B cell (primary cell): ENCODE data around the gene ITPRIPL2. TPM values are rescaled to one million over a fixed set of nuclear protein-coding genes. Genes with fewer than 3 reads are reported as not detected.

Experiments used
- ATAC-seq: fragments of 200-7000 bp; cut with Tn5 transposase; one replicate; pipeline ENCODE4 v1.10.0; 2021; ENCODE audit warnings: low read depth, mild to moderate bottlenecking, moderate number of reproducible peaks, moderate library complexity
- CTCF ChIA-PET: fragments of 350-600 bp; sonication (Branson Sonifier 250); formaldehyde crosslinking; loops from one replicate; lab custom pipeline; 2021; ENCODE audit warnings: antibody characterized with exemption, inconsistent platforms; lab: Charles Lee
- POLR2A ChIA-PET: fragments of 350-600 bp; sonication (Branson Sonifier 250); formaldehyde crosslinking; loops from one replicate; lab custom pipeline; 2021; ENCODE audit warnings: antibody characterized with exemption; lab: Charles Lee
- DNase-seq: peaks from one replicate; pipeline ENCODE4 v3.0.0; 2013
- H2AFZ ChIP-seq: 2 replicates; pipeline ENCODE4 v1.6.1; 2012; ENCODE audit warnings: mild to moderate bottlenecking, low read depth, low read length; ENCODE audit not compliant: insufficient read depth, poor library complexity, severe bottlenecking
- H3K27ac ChIP-seq, 2 donors: 1 replicate in 1 of 2; 2 replicates in 1 of 2; pipeline ENCODE4 v1.5.1; 2012 to 2013; ENCODE audit warnings: low read length in 2 of 2, mild to moderate bottlenecking in 2 of 2, moderate library complexity in 1 of 2
- H3K27me3 ChIP-seq, 4 experiments: fragments of 200-600 bp in 1 of 4; sonication (generic) in 1 of 4; replicated peaks in 1 of 4; 1 replicate in 2 of 4; 2 replicates in 2 of 4; pipeline versions ENCODE4 v1.6.1 to v1.7.0; 2013 to 2016; ENCODE audit warnings: low read length in 3 of 4, mild to moderate bottlenecking in 2 of 4, mixed read lengths in 1 of 4, moderate library complexity in 1 of 4; ENCODE audit not compliant: insufficient read depth in 4 of 4, control insufficient read depth in 3 of 4; ENCODE audit errors: control extremely low read depth in 1 of 4
- H3K36me3 ChIP-seq, 2 experiments: replicated peaks in 1 of 2; 1 replicate in 1 of 2; 2 replicates in 1 of 2; pipeline versions ENCODE4 v1.6.1 to v1.7.1; 2013; ENCODE audit warnings: low read length in 1 of 2; ENCODE audit not compliant: insufficient read depth in 2 of 2, control insufficient read depth in 1 of 2; ENCODE audit errors: control extremely low read depth in 1 of 2, extremely low read depth in 1 of 2
- H3K4me1 ChIP-seq, 2 donors: fragments of 200-600 bp in 1 of 2; sonication (generic) in 1 of 2; 1 replicate in 1 of 2; 2 replicates in 1 of 2; pipeline versions ENCODE4 v1.5.1 to v1.6.1; 2013 to 2017; ENCODE audit warnings: low read length in 2 of 2; ENCODE audit not compliant: control insufficient read depth in 2 of 2, insufficient read depth in 2 of 2
- H3K4me2 ChIP-seq: replicated peaks from 2 replicates; pipeline ENCODE3; 2012; ENCODE audit warnings: mild to moderate bottlenecking, low read depth, low read length; ENCODE audit not compliant: poor library complexity, severe bottlenecking
- H3K4me3 ChIP-seq, 5 experiments: fragments of 200-600 bp in 1 of 5; sonication (generic) in 1 of 5; 1 replicate in 3 of 5; 2 replicates in 2 of 5; pipeline versions ENCODE4 v1.5.1 to v1.7.0; 2011 to 2016; ENCODE audit warnings: low read length in 4 of 5, mild to moderate bottlenecking in 4 of 5, low read depth in 2 of 5, control low read depth in 1 of 5, moderate library complexity in 1 of 5; ENCODE audit not compliant: insufficient read depth in 1 of 5; ENCODE audit errors: control extremely low read depth in 1 of 5, extremely low read depth in 1 of 5
- H3K79me2 ChIP-seq: fragments of 200-600 bp; sonication (generic); one replicate; pipeline ENCODE4 v1.6.0; 2016; ENCODE audit warnings: low read length; ENCODE audit not compliant: control insufficient read depth, insufficient read depth
- H3K9ac ChIP-seq: fragments of 200-600 bp; sonication (generic); 2 replicates; pipeline ENCODE4 v1.6.1; 2017; ENCODE audit warnings: mild to moderate bottlenecking, low read length, moderate library complexity
- H3K9me3 ChIP-seq, 3 donors: one replicate each; pipeline versions ENCODE4 v1.6.1 to v1.7.1; 2013; ENCODE audit warnings: low read length in 2 of 3; ENCODE audit not compliant: control insufficient read depth in 2 of 3, insufficient read depth in 1 of 3; ENCODE audit errors: control extremely low read depth in 1 of 3
- H4K20me1 ChIP-seq: 2 replicates; pipeline ENCODE4 v1.6.0; 2012; ENCODE audit warnings: mild to moderate bottlenecking, low read length; ENCODE audit not compliant: insufficient read depth, control insufficient read depth, poor library complexity, severe bottlenecking
- H3K27ac Mint-ChIP-seq: one replicate; pipeline ENCODE4 v1.8.0; 2021; ENCODE audit warnings: mixed read lengths
- H3K27me3 Mint-ChIP-seq: one replicate; pipeline ENCODE4 v1.8.0; 2021; ENCODE audit warnings: mixed read lengths
- H3K4me1 Mint-ChIP-seq: one replicate; pipeline ENCODE4 v1.8.0; 2021; ENCODE audit warnings: mixed read lengths
- H3K4me3 Mint-ChIP-seq: one replicate; pipeline ENCODE4 v1.8.0; 2021; ENCODE audit warnings: mixed read lengths
- H3K9me3 Mint-ChIP-seq: one replicate; pipeline ENCODE4 v1.8.0; 2022; ENCODE audit warnings: mixed read lengths; ENCODE audit not compliant: insufficient read depth
- CTCF ChIP-seq: fragments of 200-600 bp; IDR thresholded peaks from one replicate; pipeline ENCODE4 v1.8.0; 2022; ENCODE audit warnings: antibody characterized with exemption, mild to moderate bottlenecking
- EZH2 ChIP-seq: IDR thresholded peaks from 2 replicates; pipeline ENCODE4 v1.6.1; 2012; ENCODE audit warnings: borderline replicate concordance, low read depth, mild to moderate bottlenecking, moderate library complexity, low read length; ENCODE audit not compliant: insufficient read depth, poor library complexity, severe bottlenecking
- WGBS: methylation state at CpG from one replicate; pipeline ENCODE4 v1.1.5; 2013; ENCODE audit warnings: missing lambda C conversion rate; ENCODE audit not compliant: insufficient coverage; 5-methylcytosine and 5-hydroxymethylcytosine counted together
- intact Hi-C: fragments of 100-400 bp; cut with micrococcal nuclease; formaldehyde crosslinking; loops from one replicate; pipeline ENCODE4 v1.10.0; 2022
- polyA plus RNA-seq: library from polyadenylated mRNA; depleted of rRNA; stranded (reverse); fragments of >200 nt; gene quantifications from 2 replicates; pipeline ENCODE4 v1.2.3, GENCODE V29; 2012
- total RNA-seq, 2 donors: library from RNA; stranded (reverse); fragments of 120-200 nt in 1 of 2; gene quantifications; 1 replicate in 1 of 2; 2 replicates in 1 of 2; pipeline versions ENCODE4 v1.2.3 to v1.2.4, GENCODE V29; 2013 to 2022

The ITPRIPL2 gene
- total and polyA plus RNA-seq, 2 donors (not counting 1 experiment from before 2014, with no cell fraction given) = 1.1 to 15.4 TPM

GRCh38 chr16:19126300-19126699 is 12.5 kb downstream of the ITPRIPL2 start:
- Histone ChIP-seq H3K36me3 (no peaks in the 10 kb centered on the region), H3K27ac (no peak overlapping the region), H3K9me3 (peaks cover 0 to 12% (median 6%) of the 10 kb centered on the region in 3 donors), H2AFZ (no peak overlapping the region), H3K27me3 (no peaks in the 10 kb centered on the region), H3K4me3 (no peak overlapping the region), H4K20me1 (no peaks in the 10 kb centered on the region), H3K79me2 (no peaks in the 10 kb centered on the region), H3K9ac (no peak overlapping the region), H3K4me1 (peaks cover 5 to 9% of the 10 kb centered on the region in 2 donors), H3K4me2 (no peak overlapping the region)
- TF ChIP-seq CTCF (no peak), EZH2 (no peak)
- intact Hi-C loops = no loop called here
- Mint-ChIP-seq H3K9me3 (no peaks in the 10 kb centered on the region), H3K4me3 (no peak overlapping the region), H3K4me1 (peaks cover 28% of the 10 kb centered on the region), H3K27me3 (no peaks in the 10 kb centered on the region), H3K27ac (no peak overlapping the region)
- no peak for ATAC-seq
- DNase-seq = no peak
- ChIA-PET POLR2A (interaction anchor here (1.1 kb wide), 1 partner anchor 9 kb away, joined by 4 read pairs; no protein-coding TSS in a partner anchor), CTCF (no interaction called here)

- Histone ChIP-seq H3K9me3 (peaks cover 0 to 12% (median 6%) of the 10 kb centered on the region in 3 donors), H2AFZ (no peak overlapping the region), H3K9ac (no peak overlapping the region), H4K20me1 (no peaks in the 10 kb centered on the region), H3K4me2 (no peak overlapping the region), H3K4me1 (peaks cover 7 to 18% of the 10 kb centered on the region in 2 donors), H3K27ac (no peak overlapping the region), H3K27me3 (no peaks in the 10 kb centered on the region), H3K4me3 (no peak overlapping the region), H3K36me3 (no peaks in the 10 kb centered on the region), H3K79me2 (no peaks in the 10 kb centered on the region)
- H3K9me3 Mint-ChIP-seq = no peaks in the 10 kb centered on the region
- POLR2A ChIA-PET = no interaction called here
- intact Hi-C loops = no loop called here
- TF ChIP-seq CTCF (no peak), EZH2 (no peak)
- H3K27ac Mint-ChIP-seq = no peak overlapping the region
- H3K4me1 Mint-ChIP-seq = peaks cover 37% of the 10 kb centered on the region
- no peak for ATAC-seq
- DNase-seq = no peak
- no peak overlapping the region for H3K4me3 Mint-ChIP-seq
- CTCF ChIA-PET = interaction anchor here (1.6 kb wide), 1 partner anchor 41 kb away, joined by 6 read pairs; no protein-coding TSS in a partner anchor
- H3K27me3 Mint-ChIP-seq = no peaks in the 10 kb centered on the region
- WGBS = no CpG with 5 or more reads among the region's 3 CpGs
These were observed 13.4 kb downstream of the ITPRIPL2 start for GRCh38 chr16:19127205-19127604.
